Measurements from ENCODE around the gene TAF1A. TPM values are rescaled to one million over a fixed set of nuclear protein-coding genes. Genes with fewer than 3 reads are reported as not detected.

TAF1A gene
- total RNA-seq (2013; cell fraction: nucleolus; rRNA removed): 40.5 and 43.4 TPM in 2 replicates
- 7.7 and 9.2 TPM in 2 replicates for total RNA-seq (2014; rRNA removed)
- total RNA-seq (2014; rRNA removed; fragmentation: Illumina TruSeq; extraction: Trizol): 12.3 and 12.9 TPM in 2 replicates
- 7.5 and 10.1 TPM in 2 replicates for total RNA-seq (2021)
- 3.3 TPM for polyA plus RNA-seq (2011; ENCODE audit: low read depth)
- polyA plus RNA-seq (2011; rRNA removed): 13.6 and 18.2 TPM in 2 replicates
- polyA plus RNA-seq (2011; cell fraction: cytosol; rRNA removed): 4.4 and 5.1 TPM in 2 replicates
- 13.4 and 14.0 TPM in 2 replicates for polyA plus RNA-seq (2011; cell fraction: nucleus; rRNA removed)
- polyA plus RNA-seq (2012): 3.6 and 4.5 TPM in 2 replicates
- polyA plus RNA-seq (2014; fragmentation: Illumina TruSeq; extraction: Trizol): 9.8 and 11.1 TPM in 2 replicates
- 10 to 100 TPM; 12.2 to 17.9 TPM for polyA plus RNA-seq (2014; fragmentation: Nextera tagmentation; extraction: Ambion mirVana)
- 6.8 and 9.9 TPM in 2 replicates for polyA plus RNA-seq (2014; rRNA removed)
- 10 to 100 TPM; 11.8 to 13.4 TPM for polyA plus RNA-seq (2016; fragmentation: Nextera tagmentation; extraction: Ambion mirVana)
- polyA minus RNA-seq (2011; rRNA and poly(A)+ RNA removed): 9.1 and 9.8 TPM in 2 replicates
- polyA minus RNA-seq (2011; cell fraction: cytosol; rRNA and poly(A)+ RNA removed): 2.5 and 6.9 TPM in 2 replicates
- polyA minus RNA-seq (2011; cell fraction: nucleus; rRNA and poly(A)+ RNA removed): 10.3 and 14.4 TPM in 2 replicates
- percentile 73 among the genes with signal in this experiment for Bru-seq, nascent RNA
- BruChase-seq, experiment 1, labeled RNA remaining after a 6-hour chase: percentile 62 among the genes with signal in this experiment
- percentile 71 among the genes with signal in this experiment for BruChase-seq, experiment 2, labeled RNA remaining after a 2-hour chase
- long read RNA-seq, experiment 1, transcript TAF1A-202 (11 exons, 1,894 nt): major isoform, 5 of 7 reads
- long read RNA-seq, experiment 1, partial matches to known transcripts: 0 of 7 reads
- long read RNA-seq, experiment 1, other reads (novel, unspliced or antisense): 2 of 7 reads
- long read RNA-seq, experiment 2, transcript TAF1A-202 (11 exons, 1,894 nt): major isoform, 48 of 100 reads
- long read RNA-seq, experiment 2, partial matches to known transcripts: 17 of 100 reads
- long read RNA-seq, experiment 2, other reads (novel, unspliced or antisense): 31 of 100 reads

GRCh38 chr1:222589462-222590302 is at the start of gene TAF1A:
Gene TAF1A, minus strand, starts transcription at chr1:222589933.
- in situ Hi-C loops (cut with MboI) (no loop called here), intact Hi-C loops (cut with micrococcal nuclease; ENCODE audit: unreplicated experiment) (loop anchor here (10.0 kb wide), 1 partner anchor 125 kb away; the partner anchor contains the start of genes AIDA and BROX)
- H4K20me1 ChIP-seq (ENCODE audit: control insufficient read depth, insufficient read depth): no peaks in the 10 kb centered on the region
- H3K79me2 ChIP-seq (ENCODE audit: control insufficient read depth, insufficient read depth, low read length): peaks cover 18% of the 10 kb centered on the region
- H3K4me1 ChIP-seq (ENCODE audit: control insufficient read depth, insufficient read depth, low read length): no peaks in the 10 kb centered on the region; the same call in 1 of the 2 replicates
- H3K9ac ChIP-seq (ENCODE audit: control insufficient read depth, insufficient read depth, low read length): peak within 1 kb of the TSS; percentile 85
- FAIRE-seq (peak; percentile 92), ATAC-seq (peak; percentile 98), DNase-seq (ENCODE audit: low read depth, low spot score) (peak; percentile 43)
- ChIA-PET POLR2A (interaction anchor here (0.6 to 1.4 kb wide), 6 partner anchors 11 to 123 kb away, joined by 3 to 5 read pairs (median 4); partner anchors contain the start of gene BROX), CTCF (interaction anchor here (0.7 to 3.3 kb wide), 5 partner anchors 45 to 134 kb away, joined by 3 to 16 read pairs (median 4); no protein-coding TSS in a partner anchor), SMC1A (ENCODE audit: uncharacterized antibody, unreplicated experiment) (interaction anchor here (0.9 to 2.3 kb wide), 10 partner anchors 10 to 52 kb away, joined by 3 to 6 read pairs (median 4); no protein-coding TSS in a partner anchor), RAD21 (ENCODE audit: unreplicated experiment) (interaction anchor here (1.2 to 1.4 kb wide), 4 partner anchors 8 to 124 kb away, joined by 3 to 7 read pairs (median 4); no protein-coding TSS in a partner anchor)
- peak within 1 kb of the TSS; percentile 90 for H3K27ac ChIP-seq (ENCODE audit: control insufficient read depth, insufficient read depth)
- H3K9me3 ChIP-seq (replicated peaks; ENCODE audit: control insufficient read depth, insufficient read depth, low read length): no peaks in the 10 kb centered on the region
- peak within 1 kb of the TSS; percentile 99 for H3K4me2 ChIP-seq (ENCODE audit: control insufficient read depth, insufficient read depth)
- H3K36me3 ChIP-seq (ENCODE audit: control insufficient read depth in 2 of 2, insufficient read depth in 2 of 2, low read length in 1 of 2): no peaks in the 10 kb centered on the region
- peak within 1 kb of the TSS; percentile 87 for H2AFZ ChIP-seq (ENCODE audit: control insufficient read depth, low read depth, low read length)
- BruUV-seq (replicated peaks): TSS peak; percentile 81
- H3K4me3 ChIP-seq: peak within 1 kb of the TSS; percentile 78
- H3K27me3 ChIP-seq (replicated peaks in 1 of 2; ENCODE audit: control insufficient read depth in 2 of 2, insufficient read depth in 2 of 2, low read length in 1 of 2): no peaks in the 10 kb centered on the region
- 1% methylated on average over 41 of the region's 41 CpGs for WGBS (ENCODE audit: insufficient coverage, insufficient replicate concordance, low lambda C conversion rate, missing lambda C conversion rate)
- TF ChIP-seq, protein P1, sequence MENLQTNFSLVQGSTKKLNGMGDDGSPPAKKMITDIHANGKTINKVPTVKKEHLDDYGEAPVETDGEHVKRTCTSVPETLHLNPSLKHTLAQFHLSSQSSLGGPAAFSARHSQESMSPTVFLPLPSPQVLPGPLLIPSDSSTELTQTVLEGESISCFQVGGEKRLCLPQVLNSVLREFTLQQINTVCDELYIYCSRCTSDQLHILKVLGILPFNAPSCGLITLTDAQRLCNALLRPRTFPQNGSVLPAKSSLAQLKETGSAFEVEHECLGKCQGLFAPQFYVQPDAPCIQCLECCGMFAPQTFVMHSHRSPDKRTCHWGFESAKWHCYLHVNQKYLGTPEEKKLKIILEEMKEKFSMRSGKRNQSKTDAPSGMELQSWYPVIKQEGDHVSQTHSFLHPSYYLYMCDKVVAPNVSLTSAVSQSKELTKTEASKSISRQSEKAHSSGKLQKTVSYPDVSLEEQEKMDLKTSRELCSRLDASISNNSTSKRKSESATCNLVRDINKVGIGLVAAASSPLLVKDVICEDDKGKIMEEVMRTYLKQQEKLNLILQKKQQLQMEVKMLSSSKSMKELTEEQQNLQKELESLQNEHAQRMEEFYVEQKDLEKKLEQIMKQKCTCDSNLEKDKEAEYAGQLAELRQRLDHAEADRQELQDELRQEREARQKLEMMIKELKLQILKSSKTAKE (IDR thresholded peaks at IDR 0.05; ENCODE audit: low read depth, poor library complexity, severe bottlenecking): peak; percentile 24
- TF ChIP-seq DPF2 (IDR thresholded peaks at IDR 0.05): no peak
- TF ChIP-seq JUNB (IDR thresholded peaks at IDR 0.05): no peak
- TF ChIP-seq MEF2B (IDR thresholded peaks at IDR 0.05; ENCODE audit: partially characterized antibody, poor library complexity, severe bottlenecking): no peak
- TF ChIP-seq POLR2AphosphoS5 (IDR thresholded peaks at IDR 0.05; ENCODE audit: low read length): peak; percentile 84
- no peak for TF ChIP-seq SUZ12 (IDR thresholded peaks at IDR 0.05; ENCODE audit: unreplicated experiment)
- TF ChIP-seq RFX5 (IDR thresholded peaks at IDR 0.05; ENCODE audit: low read depth, low read length): no peak
- peak; percentile 55; the same call in 1 of the 2 replicates for TF ChIP-seq CREM (IDR thresholded peaks at IDR 0.05; ENCODE audit: low read depth)
- TF ChIP-seq ZBTB11 (CRISPR knock-in tag; IDR thresholded peaks at IDR 0.05): no peak
- peak; percentile 97 for TF ChIP-seq NR2C1 (IDR thresholded peaks at IDR 0.05)
- TF ChIP-seq RAD21 (IDR thresholded peaks at IDR 0.05; ENCODE audit: insufficient read depth, low read depth, low read length): peak; percentile 2; the same call in 1 of the 2 replicates
- TF ChIP-seq NBN (IDR thresholded peaks at IDR 0.05): 0 out of 2 replicates have a peak, but pooled peaks have one; percentile 63

Measured in GM12878 (cell line).